ENCODE measurements around the gene CFAP77.

DNA sequence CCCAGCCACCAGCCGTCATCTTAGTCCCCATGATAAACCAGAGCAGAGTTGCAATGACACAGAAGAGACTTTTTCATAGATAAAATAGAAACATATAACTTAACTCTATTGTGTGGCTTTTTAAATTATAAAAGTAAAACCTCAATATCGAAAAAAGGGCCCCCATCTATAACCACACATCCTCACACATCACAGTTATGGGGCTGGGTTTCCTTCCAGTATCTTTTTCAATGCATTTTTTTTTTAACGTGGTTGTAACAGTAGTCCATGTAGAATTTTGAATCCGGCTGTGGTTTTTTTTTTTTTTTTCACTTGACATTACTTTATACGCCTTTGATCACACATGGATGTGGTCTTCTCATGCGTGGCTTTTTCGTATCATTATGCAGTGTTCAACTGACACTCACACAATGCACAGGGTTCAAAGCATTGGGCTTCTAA lies 77.4 kb downstream of the CFAP77 start:
- no peak for TF ChIP-seq ZFP30 (CRISPR knock-in tag; IDR thresholded peaks at IDR 0.05)
- TF ChIP-seq ZFP3 (CRISPR knock-in tag; IDR thresholded peaks at IDR 0.05): no peak
- TF ChIP-seq ZNF565 (CRISPR knock-in tag; conservative IDR thresholded peaks at IDR 0.05; ENCODE audit: low read depth): no peak
- no peak for TF ChIP-seq ESRRG (CRISPR knock-in tag; IDR thresholded peaks at IDR 0.05)
- TF ChIP-seq, protein P1, sequence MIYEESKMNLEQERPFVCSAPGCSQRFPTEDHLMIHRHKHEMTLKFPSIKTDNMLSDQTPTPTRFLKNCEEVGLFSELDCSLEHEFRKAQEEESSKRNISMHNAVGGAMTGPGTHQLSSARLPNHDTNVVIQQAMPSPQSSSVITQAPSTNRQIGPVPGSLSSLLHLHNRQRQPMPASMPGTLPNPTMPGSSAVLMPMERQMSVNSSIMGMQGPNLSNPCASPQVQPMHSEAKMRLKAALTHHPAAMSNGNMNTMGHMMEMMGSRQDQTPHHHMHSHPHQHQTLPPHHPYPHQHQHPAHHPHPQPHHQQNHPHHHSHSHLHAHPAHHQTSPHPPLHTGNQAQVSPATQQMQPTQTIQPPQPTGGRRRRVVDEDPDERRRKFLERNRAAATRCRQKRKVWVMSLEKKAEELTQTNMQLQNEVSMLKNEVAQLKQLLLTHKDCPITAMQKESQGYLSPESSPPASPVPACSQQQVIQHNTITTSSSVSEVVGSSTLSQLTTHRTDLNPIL (CRISPR knock-in tag; IDR thresholded peaks at IDR 0.05; ENCODE audit: low read depth): no peak
- no peak for TF ChIP-seq ZNF8 (CRISPR knock-in tag; IDR thresholded peaks at IDR 0.05)
- no peak for TF ChIP-seq TOX (CRISPR knock-in tag; IDR thresholded peaks at IDR 0.05; ENCODE audit: borderline replicate concordance)
- TF ChIP-seq, protein P2, sequence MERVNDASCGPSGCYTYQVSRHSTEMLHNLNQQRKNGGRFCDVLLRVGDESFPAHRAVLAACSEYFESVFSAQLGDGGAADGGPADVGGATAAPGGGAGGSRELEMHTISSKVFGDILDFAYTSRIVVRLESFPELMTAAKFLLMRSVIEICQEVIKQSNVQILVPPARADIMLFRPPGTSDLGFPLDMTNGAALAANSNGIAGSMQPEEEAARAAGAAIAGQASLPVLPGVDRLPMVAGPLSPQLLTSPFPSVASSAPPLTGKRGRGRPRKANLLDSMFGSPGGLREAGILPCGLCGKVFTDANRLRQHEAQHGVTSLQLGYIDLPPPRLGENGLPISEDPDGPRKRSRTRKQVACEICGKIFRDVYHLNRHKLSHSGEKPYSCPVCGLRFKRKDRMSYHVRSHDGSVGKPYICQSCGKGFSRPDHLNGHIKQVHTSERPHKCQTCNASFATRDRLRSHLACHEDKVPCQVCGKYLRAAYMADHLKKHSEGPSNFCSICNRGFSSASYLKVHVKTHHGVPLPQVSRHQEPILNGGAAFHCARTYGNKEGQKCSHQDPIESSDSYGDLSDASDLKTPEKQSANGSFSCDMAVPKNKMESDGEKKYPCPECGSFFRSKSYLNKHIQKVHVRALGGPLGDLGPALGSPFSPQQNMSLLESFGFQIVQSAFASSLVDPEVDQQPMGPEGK (CRISPR knock-in tag; IDR thresholded peaks at IDR 0.05; ENCODE audit: borderline replicate concordance): no peak
- no peak for TF ChIP-seq CSDC2 (CRISPR knock-in tag; IDR thresholded peaks at IDR 0.05)
- TF ChIP-seq, protein P3, sequence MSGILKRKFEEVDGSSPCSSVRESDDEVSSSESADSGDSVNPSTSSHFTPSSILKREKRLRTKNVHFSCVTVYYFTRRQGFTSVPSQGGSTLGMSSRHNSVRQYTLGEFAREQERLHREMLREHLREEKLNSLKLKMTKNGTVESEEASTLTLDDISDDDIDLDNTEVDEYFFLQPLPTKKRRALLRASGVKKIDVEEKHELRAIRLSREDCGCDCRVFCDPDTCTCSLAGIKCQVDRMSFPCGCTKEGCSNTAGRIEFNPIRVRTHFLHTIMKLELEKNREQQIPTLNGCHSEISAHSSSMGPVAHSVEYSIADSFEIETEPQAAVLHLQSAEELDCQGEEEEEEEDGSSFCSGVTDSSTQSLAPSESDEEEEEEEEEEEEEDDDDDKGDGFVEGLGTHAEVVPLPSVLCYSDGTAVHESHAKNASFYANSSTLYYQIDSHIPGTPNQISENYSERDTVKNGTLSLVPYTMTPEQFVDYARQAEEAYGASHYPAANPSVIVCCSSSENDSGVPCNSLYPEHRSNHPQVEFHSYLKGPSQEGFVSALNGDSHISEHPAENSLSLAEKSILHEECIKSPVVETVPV (CRISPR knock-in tag; IDR thresholded peaks at IDR 0.05): no peak
- no peak for TF ChIP-seq ZNF70 (CRISPR knock-in tag; IDR thresholded peaks at IDR 0.05)

All from SK-N-SH treated with all-trans-retinoic acid at 6 μM for 48 hours (cell line).